ENCODE results near the gene FPR2.

GRCh38 chr19:51721905-51722304 lies 39.1 kb upstream of the FPR2 start:
- TF ChIP-seq POLR2A (IDR thresholded peaks at IDR 0.05; ENCODE audit: low read depth, low read length) = no peak
- TF ChIP-seq, protein P1, sequence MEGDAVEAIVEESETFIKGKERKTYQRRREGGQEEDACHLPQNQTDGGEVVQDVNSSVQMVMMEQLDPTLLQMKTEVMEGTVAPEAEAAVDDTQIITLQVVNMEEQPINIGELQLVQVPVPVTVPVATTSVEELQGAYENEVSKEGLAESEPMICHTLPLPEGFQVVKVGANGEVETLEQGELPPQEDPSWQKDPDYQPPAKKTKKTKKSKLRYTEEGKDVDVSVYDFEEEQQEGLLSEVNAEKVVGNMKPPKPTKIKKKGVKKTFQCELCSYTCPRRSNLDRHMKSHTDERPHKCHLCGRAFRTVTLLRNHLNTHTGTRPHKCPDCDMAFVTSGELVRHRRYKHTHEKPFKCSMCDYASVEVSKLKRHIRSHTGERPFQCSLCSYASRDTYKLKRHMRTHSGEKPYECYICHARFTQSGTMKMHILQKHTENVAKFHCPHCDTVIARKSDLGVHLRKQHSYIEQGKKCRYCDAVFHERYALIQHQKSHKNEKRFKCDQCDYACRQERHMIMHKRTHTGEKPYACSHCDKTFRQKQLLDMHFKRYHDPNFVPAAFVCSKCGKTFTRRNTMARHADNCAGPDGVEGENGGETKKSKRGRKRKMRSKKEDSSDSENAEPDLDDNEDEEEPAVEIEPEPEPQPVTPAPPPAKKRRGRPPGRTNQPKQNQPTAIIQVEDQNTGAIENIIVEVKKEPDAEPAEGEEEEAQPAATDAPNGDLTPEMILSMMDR (IDR thresholded peaks at IDR 0.05; ENCODE audit: extremely low read depth in 1 of 2, insufficient read depth in 1 of 2, low read depth in 1 of 2, low read length in 2 of 2) = no peak

Data from endothelial cell of umbilical vein (primary cell).